ENCODE results near the gene LRRK1.

DNA sequence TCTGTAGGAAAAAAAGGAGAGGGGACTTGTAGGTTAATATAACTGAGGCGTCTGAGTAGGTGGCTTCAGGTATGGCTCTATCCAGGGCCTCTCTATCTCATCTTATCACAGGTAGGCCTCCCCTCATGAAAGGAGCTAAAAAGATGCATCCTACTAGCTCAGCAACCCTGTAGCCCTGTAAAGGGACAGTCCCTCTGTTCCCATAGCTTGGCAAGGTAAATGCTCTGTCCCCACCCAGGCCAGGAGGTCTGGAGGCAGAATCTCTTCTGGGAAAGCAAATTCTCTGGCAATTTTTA is 197.5 kb downstream of the LRRK1 start:
- TF ChIP-seq CEBPB (IDR thresholded peaks at IDR 0.05; ENCODE audit: borderline replicate concordance, low read depth, low read length) = no peak
- no peak for TF ChIP-seq EP300 (IDR thresholded peaks at IDR 0.05; ENCODE audit: low read depth in 2 of 2, low read length in 2 of 2)
- no peak for TF ChIP-seq EP300 (CRISPR knock-in tag; IDR thresholded peaks at IDR 0.05; ENCODE audit: borderline replicate concordance)
- no peak for TF ChIP-seq PHB2 (IDR thresholded peaks at IDR 0.05; ENCODE audit: partially characterized antibody)
- TF ChIP-seq CTCF (CRISPR knock-in tag; IDR thresholded peaks at IDR 0.05) = no peak
